ENCODE measurements around the gene TBL1X. TPM values are rescaled to one million over a fixed set of nuclear protein-coding genes. Genes with fewer than 3 reads are reported as not detected.

Gene TBL1X
- total and polyA plus RNA-seq, 2 donors (not counting 3 experiments of a cell fraction or from before 2014, with no cell fraction given): 8.7 to 25.3 TPM

- no peak for DNase-seq (ENCODE audit: low read depth, low spot score)
Observed at GRCh38 chrX:9416562-9417348, 48.1 kb upstream of the TBL1X start.

More at GRCh38 chrX:9416562-9417348, 48.1 kb upstream of the TBL1X start:
- Histone ChIP-seq H3K4me2 (ENCODE audit: insufficient read depth, low read length) (no peak overlapping the region), H3K9me1 (replicated peaks; ENCODE audit: control insufficient read depth, extremely low read depth, insufficient read depth, low read length) (no peaks in the 10 kb centered on the region), H3K9me3 (replicated peaks; ENCODE audit: control insufficient read depth, insufficient read depth, low read length) (no peaks in the 10 kb centered on the region), H3K4me1 (ENCODE audit: control insufficient read depth, extremely low read depth, insufficient read depth, low read length) (no peaks in the 10 kb centered on the region), H3K27me3 (ENCODE audit: control insufficient read depth in 2 of 2, insufficient read depth in 2 of 2, low read length in 2 of 2) (no peaks in the 10 kb centered on the region), H3K9ac (replicated peaks; ENCODE audit: extremely low read depth, insufficient read depth, low read length) (no peak overlapping the region), H3K27ac (ENCODE audit: insufficient read depth, low read depth, low read length) (no peak overlapping the region), H2AFZ (ENCODE audit: low read depth, low read length) (no peak overlapping the region), H3K36me3 (ENCODE audit: control insufficient read depth in 2 of 2, extremely low read depth in 1 of 2, insufficient read depth in 2 of 2, low read length in 2 of 2) (no peaks in the 10 kb centered on the region), H3K79me2 (ENCODE audit: control insufficient read depth, insufficient read depth, low read length) (no peaks in the 10 kb centered on the region), H3K4me3 (replicated peaks in 1 of 3; ENCODE audit: insufficient read depth in 1 of 3, low read depth in 1 of 3, low read length in 3 of 3) (no peak overlapping the region), H4K20me1 (replicated peaks; ENCODE audit: control insufficient read depth, extremely low read depth, insufficient read depth, low read length) (no peaks in the 10 kb centered on the region)
- no peak for FAIRE-seq
- CTCF ChIA-PET: interaction anchor here (1.5 kb wide), 1 partner anchor 12 kb away, joined by 3 read pairs; no protein-coding TSS in a partner anchor
- intact Hi-C loops (cut with micrococcal nuclease) (no loop called here), dilution Hi-C loops (cut with MboI; ENCODE audit: extremely low pct_ligation_motif_present, low sequenced_read_pairs) (no loop called here)
- no TSS peak for BruUV-seq (replicated peaks)
- TF ChIP-seq JUN (IDR thresholded peaks at IDR 0.05; ENCODE audit: borderline replicate concordance, insufficient read depth, insufficient read length, low read depth) (no peak), EZH2 (IDR thresholded peaks at IDR 0.05; ENCODE audit: borderline replicate concordance, low read depth, low read length, severe bottlenecking) (no peak), FOS (IDR thresholded peaks at IDR 0.05; ENCODE audit: borderline replicate concordance, insufficient read depth, low read length) (no peak), POLR2A (IDR thresholded peaks at IDR 0.05; ENCODE audit: low read depth, low read length) (no peak), MYC (IDR thresholded peaks at IDR 0.05; ENCODE audit: low read depth, low read length) (no peak), POLR2AphosphoS5 (IDR thresholded peaks at IDR 0.05; ENCODE audit: insufficient read depth, low read depth, low read length) (no peak), GATA2 (IDR thresholded peaks at IDR 0.05; ENCODE audit: insufficient read depth, insufficient read length, low read depth, low read length) (no peak), MAX (IDR thresholded peaks at IDR 0.05; ENCODE audit: insufficient read depth, insufficient read length) (no peak), CTCF (IDR thresholded peaks at IDR 0.05; ENCODE audit: extremely low read depth in 1 of 2, insufficient read depth in 1 of 2, low read depth in 1 of 2, low read length in 2 of 2) (no peak)
- POLR2A ChIA-PET: no interaction called here

Measured in endothelial cell of umbilical vein (primary cell).